ENCODE measurements around the gene USP34.
"Not testable (repeated sequence)": the region's sequence is repeated elsewhere in the genome, so short reads cannot be mapped to it uniquely, and the experiment has no call there.

Gene USP34

DNA sequence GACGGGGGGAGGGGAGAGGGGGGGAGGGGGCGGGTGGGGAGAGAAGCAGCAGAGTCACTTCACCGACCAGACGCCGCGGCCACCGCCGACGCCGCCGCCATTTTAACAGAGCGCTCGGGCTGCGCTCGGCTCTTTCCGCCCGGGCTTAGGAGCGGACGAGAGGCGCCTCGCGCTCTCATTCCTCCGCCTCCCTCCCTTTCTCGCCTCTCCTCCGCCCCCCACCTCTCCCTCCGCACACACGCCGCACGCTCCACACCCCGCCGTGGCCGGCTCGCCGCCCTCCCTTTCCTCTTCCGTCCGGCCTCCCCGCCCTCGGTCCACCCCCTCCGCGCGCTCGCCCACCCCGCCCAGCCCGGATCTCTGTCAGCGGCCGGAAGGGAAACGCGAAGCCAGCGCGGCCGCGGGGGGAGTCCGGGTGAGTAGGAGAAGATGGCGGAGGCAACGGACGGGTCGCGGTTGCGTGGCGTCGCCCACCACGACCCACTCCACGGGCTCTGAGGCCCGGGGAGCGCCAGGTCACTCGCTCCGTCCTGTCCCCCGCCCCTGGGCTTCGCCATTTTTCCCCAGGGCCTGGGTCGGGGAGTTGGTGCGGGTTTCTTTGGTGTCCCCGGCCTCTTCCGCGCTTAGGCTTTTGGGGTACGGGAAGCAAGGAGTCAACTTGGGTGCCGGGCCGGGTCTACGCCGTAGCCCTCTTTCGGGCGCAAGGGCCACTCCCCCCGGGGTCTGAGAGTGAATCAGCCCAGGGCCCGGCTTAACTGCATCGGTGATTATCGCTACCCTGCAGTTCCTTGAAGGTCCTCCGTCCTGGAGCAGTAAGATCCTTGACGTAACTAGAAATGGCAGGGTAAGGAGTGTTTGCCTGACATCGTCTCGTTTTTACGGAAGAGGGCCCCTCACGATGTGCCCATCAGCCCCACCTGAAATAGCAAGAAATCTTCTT lies at the start of gene USP34:
TSS of gene USP34 (minus strand) at position 123 of the 940 bp plus-strand sequence. CDS start 395 bp downstream, outside the sequence.
- peak; percentile 92 for DNase-seq (ENCODE audit: low spot score)

GRCh38 chr2:61520261-61520660 lies 49.4 kb upstream of the USP34 start:
- DNase-seq (ENCODE audit: low spot score), result no peak

GRCh38 chr2:61512768-61513398 lies 42.0 kb upstream of the USP34 start:
- no peak for DNase-seq (ENCODE audit: low spot score)

- no peak for DNase-seq (ENCODE audit: low spot score)
Measured at GRCh38 chr2:61510674-61511671, 40.1 kb upstream of the USP34 start.

DNA sequence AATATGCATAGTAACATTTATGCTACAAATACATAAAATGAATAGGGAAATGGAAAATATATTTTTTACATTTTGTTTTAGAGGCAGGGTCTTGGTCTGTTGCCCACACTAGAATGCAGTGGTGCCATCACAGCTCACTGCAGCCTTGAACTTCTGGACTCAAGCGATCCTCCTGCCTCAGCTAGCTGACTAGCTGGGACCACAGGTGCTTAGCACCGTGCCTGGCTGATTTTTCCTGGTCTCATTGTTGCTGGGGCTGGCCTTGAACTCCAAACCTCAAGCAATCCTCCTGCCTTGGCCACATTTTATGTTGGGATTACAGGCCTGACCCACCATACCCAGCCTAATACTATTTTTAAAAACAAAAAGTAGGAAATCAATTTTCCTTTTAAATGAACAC lies 34.1 kb upstream of the USP34 start:
- no peak for DNase-seq (ENCODE audit: low spot score)

- DNase-seq (ENCODE audit: low spot score), result no peak
Measured at GRCh38 chr2:61499060-61499459, 28.2 kb upstream of the USP34 start.

GRCh38 chr2:61493523-61493942 lies 22.6 kb upstream of the USP34 start:
- DNase-seq (ENCODE audit: low spot score), result peak; percentile 29

DNA sequence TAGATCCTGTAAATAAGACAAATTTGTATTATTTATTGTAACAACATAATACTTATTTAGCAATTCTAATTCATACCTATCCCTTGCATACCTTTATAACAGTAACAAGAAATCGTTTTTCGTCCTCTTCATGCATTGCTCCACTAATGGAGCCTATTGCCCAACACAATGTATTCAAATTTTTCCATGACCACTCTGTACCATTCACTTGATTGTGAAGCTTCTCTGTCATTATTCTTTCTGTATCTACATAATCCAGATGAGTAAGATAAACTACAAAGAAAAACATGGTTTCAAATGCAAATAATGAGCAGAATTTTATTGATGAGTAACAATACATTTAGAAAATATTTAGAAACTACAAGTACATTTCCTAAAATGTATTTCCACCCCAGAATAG lies 21.6 kb upstream of the USP34 start:
- no peak for DNase-seq (ENCODE audit: low spot score)

DNA sequence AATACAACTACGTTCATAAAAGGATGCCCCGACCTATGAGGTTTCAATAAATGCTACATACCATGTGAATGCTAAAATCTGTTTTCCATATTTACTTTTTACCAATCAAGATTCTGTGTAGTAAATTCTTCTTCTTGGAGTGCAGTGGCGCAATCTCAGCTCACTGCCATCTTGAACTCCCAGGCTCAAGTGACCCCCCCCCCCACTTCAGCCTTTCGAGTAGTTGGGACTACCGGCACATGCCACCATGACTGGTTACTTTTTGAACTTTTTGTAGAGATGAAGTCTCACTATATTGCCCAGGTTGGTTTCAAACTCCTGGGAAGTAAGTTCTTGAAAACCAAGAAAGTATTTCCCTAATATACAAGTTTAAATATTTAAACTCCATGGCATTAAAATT lies 14.4 kb upstream of the USP34 start:
- DNase-seq (ENCODE audit: low spot score), result no peak

DNA sequence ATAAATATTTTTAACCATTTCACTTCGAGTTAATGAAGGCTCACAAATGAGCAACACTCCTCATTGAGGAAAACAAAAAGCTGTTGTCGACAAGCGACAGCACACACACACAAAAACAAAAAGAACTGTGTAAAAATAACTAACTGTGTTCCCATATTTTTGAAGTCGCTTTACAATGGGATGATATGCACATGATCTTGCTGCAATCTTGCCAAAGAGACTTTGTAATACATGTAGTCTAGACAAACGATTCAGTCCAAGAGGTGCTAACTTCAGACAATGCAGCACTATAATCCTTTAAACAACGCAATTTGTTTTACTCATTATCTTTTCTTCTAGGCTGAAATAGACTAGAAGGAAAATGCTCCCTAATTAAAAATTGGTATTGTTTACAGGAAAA lies 7.2 kb upstream of the USP34 start:
- DNase-seq (ENCODE audit: low spot score), result no peak

GRCh38 chr2:61476929-61477589 lies 6.2 kb upstream of the USP34 start:
- not testable (repeated sequence) for DNase-seq (ENCODE audit: low spot score)

DNA sequence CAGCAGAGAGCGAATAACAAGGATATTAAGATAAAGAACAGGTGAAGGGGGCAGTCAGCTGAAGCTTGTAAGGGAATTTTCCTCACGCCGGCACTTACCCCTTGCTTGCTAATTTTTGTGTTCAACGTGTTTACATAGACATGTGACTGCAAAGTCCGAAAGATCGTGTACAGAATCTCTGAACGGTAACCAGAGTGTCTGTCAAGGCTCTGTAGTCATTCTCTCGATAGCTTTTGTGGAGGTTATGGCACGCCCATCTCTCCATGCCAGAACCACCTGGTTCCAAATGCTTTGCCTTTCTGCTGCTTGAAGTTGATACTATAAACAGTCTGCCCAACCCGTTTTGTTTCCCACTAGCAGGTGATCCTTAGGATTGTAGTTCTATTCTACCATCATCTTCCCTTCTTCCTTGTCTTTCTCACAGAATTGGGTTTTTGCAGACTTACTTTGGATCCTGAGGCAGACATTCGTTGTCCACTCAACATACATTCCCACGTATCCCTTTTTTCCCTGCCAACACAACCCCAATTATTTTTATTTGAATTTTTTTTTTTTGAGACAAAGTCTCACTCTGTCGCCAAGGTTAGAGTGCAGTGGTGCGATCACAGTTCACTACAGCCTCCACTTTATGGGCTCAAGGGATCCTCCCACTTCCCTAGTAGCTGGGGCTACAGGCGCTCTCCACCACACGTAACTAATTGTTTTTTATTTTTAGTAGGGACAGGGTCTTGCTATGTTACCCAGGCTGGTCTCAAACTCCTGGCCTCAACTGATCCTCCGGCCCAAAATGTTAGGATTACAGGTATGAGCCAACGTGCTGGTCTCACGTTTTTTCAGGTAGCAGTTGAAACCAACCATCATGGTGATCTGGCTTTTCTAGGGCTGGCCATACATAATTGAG lies 1.3 kb upstream of the USP34 start:
- peak; percentile 51 for DNase-seq (ENCODE audit: low spot score)

- DNase-seq (ENCODE audit: low spot score), result peak; percentile 66
Measured at GRCh38 chr2:61470122-61470951, 550 bp downstream of the USP34 start.

DNA sequence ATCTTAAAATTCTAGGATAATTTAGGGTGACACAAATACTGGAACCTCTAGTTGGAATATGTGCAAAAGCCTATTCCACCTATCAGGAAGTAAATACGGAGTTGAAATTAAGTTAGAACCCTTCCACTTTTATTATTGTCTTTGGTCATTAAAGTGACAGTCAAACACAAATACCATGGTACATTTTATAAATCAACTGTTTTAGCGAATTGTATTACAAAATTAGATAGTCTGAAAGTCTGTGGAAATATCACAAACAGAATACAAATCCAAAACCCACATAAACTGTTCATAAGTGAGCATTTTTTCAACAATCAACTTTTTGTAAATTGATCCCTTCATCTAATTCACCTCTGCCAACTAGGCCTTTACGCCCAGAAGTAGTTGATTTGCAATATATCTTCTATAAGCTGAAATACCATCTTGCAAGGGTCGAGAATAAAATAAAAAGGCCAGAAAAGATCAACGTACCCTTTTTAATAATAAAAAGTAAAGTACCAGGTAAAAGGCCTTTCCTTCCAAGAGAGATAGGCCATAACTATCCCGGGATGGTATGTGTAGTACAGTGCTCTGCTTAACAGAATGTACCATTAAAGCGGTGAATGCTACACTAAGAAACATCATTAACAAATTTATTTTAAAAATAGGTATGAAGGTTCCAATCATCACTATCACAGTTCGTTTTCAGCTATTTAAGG lies 1.3 kb downstream of the USP34 start:
- DNase-seq (ENCODE audit: low spot score), result peak; percentile 27

DNA sequence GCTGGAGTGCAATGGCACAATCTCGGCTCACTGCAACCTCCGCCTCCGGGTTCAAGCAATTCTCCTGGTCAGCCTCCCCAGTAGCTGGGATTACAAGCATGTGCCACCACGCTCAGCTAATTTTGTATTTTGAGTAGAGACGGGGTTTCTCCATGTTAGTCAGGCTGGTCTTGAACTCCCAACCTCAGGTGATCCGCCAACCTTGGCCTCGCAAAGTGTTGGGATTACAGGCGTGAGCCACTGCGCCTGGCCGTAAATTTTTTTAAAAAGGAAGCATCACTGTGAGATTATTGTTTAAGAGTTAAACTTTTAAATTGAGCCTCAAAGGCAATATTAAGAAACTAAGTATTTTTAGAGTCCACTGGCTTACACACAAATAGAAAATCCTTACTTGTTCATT lies 2.7 kb downstream of the USP34 start:
- not testable (repeated sequence) for DNase-seq (ENCODE audit: low spot score)

DNA sequence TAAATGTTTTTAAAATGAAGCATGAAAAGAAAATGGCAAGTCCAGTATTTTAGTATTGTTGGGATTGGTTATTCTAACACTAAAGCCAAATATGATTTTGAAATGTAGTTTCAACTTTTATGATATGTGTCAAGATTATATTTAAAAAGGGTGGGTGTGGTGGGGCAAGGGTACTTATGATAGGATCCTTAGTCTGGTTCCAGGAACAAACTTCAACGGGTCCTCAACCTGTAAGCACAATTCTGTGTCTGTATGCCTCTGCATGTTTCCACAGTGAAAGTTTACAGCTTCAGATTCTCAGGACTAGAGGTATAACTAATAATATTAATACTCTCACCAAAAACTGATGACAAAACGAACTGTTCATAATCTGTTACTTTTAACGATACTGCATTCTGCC lies 5.8 kb downstream of the USP34 start:
- no peak for DNase-seq (ENCODE audit: low spot score)

DNA sequence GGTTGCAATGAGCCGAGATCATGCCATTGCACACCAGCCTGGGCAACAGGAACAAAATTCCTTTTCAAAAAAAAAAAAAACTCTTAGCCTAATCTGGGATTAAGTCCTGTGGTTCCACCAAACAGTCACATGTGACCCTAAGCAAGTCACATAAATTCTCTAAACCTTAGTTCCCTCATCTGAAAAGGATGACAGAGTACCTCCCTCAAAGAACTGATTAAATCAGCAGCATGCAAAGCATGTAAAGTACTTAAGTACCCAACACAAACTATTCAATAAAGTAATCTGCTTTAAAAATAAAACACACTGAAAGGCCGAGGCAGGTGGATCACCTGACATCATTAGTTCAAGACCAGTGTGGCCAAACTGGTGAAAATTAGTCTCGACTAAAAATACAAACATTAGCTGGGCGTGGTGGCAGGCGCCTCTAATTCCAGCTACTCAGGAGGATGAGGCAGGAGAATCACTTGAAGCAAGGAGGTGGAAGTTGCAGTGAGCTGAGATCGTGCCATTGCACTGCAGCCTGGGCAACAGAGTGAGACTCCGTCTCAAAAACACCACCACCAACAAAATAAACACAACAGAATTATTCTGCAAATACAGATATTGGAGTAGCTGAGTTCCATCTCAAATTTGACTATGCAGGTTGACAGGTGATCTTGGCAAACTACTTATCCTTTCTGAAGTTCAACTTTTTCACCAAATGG lies 7.0 kb downstream of the USP34 start:
- DNase-seq (ENCODE audit: low spot score), result no peak

DNA sequence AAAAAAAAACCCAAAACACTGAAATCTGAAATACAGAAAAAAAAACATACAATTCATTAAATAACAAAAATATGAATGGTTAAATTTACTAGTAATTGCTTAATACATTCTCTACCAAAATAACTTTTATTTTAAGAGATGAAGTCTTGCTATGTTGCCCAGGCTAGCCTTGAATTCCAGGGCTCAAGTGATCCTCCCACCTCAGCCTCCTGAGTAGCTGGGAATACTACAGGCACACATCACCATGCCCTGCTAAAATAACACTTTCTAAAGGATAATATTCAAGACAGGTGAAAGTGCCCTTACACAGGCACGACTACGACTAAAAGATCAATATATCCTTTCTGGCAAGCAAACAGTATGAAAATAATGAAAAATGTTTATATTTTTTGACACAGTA lies 9.5 kb downstream of the USP34 start:
- DNase-seq (ENCODE audit: low spot score), result no peak

Measured in hematopoietic multipotent progenitor cell treated with erythropoietin and hydrocortisone succinate and interleukin-3 and kit ligand, for 15 days (in vitro differentiated cells).